CD14-positive monocyte (primary cell): ENCODE data around the gene AIFM3. TPM values are rescaled to one million over a fixed set of nuclear protein-coding genes. Genes with fewer than 3 reads are reported as not detected.

Source experiments
- DNase-seq, 3 donors: peaks; one replicate each; pipeline ENCODE4 v3.0.0-alpha.2; 2011 to 2022
- H2AFZ ChIP-seq: 2 replicates; pipeline ENCODE4 v1.6.0; 2012; ENCODE audit warnings: mild to moderate bottlenecking, low read depth, low read length, inconsistent platforms; ENCODE audit not compliant: insufficient read depth, poor library complexity, severe bottlenecking
- H3K27ac ChIP-seq, 2 donors: 1 replicate in 1 of 2; 2 replicates in 1 of 2; pipeline ENCODE4 v1.5.1; 2012 to 2013; ENCODE audit warnings: low read length in 2 of 2, control low read depth in 1 of 2, inconsistent platforms in 1 of 2, low read depth in 1 of 2, mild to moderate bottlenecking in 1 of 2
- H3K27me3 ChIP-seq, 2 donors: one replicate each; pipeline versions ENCODE4 v1.6.0 to v1.6.1; 2011 to 2013; ENCODE audit warnings: low read length in 2 of 2; ENCODE audit not compliant: control insufficient read depth in 2 of 2, insufficient read depth in 2 of 2
- H3K36me3 ChIP-seq, 2 donors: replicated peaks in 1 of 2; 1 replicate in 1 of 2; 2 replicates in 1 of 2; pipeline versions ENCODE4 v1.5.1 to v1.6.1; 2012 to 2013; ENCODE audit warnings: low read length in 2 of 2, control low read depth in 1 of 2, inconsistent platforms in 1 of 2, mild to moderate bottlenecking in 1 of 2; ENCODE audit not compliant: insufficient read depth in 2 of 2, control insufficient read depth in 1 of 2
- H3K4me1 ChIP-seq, 2 donors: 1 replicate in 1 of 2; 2 replicates in 1 of 2; pipeline versions ENCODE4 v1.5.1 to v1.6.1; 2012 to 2013; ENCODE audit warnings: low read length in 2 of 2, control low read depth in 1 of 2, inconsistent platforms in 1 of 2, mild to moderate bottlenecking in 1 of 2, moderate library complexity in 1 of 2; ENCODE audit not compliant: insufficient read depth in 2 of 2, control insufficient read depth in 1 of 2
- H3K4me2 ChIP-seq: replicated peaks from 2 replicates; pipeline ENCODE3; 2012; ENCODE audit warnings: low read length, moderate library complexity, mild to moderate bottlenecking; ENCODE audit not compliant: poor library complexity, severe bottlenecking; ENCODE audit errors: extremely low read depth
- H3K4me3 ChIP-seq, 3 experiments: fragments of 200-600 bp in 1 of 3; sonication (generic) in 1 of 3; replicated peaks in 1 of 3; 1 replicate in 2 of 3; 2 replicates in 1 of 3; pipeline ENCODE4 v1.5.1; 2011 to 2013; ENCODE audit warnings: low read length in 3 of 3, mild to moderate bottlenecking in 3 of 3, control low read depth in 2 of 3, low read depth in 2 of 3, inconsistent platforms in 1 of 3, moderate library complexity in 1 of 3
- H3K79me2 ChIP-seq: 2 replicates; pipeline ENCODE4 v1.6.0; 2012; ENCODE audit warnings: mild to moderate bottlenecking, control low read depth, inconsistent platforms, low read length, moderate library complexity; ENCODE audit not compliant: insufficient read depth
- H3K9ac ChIP-seq: 2 replicates; pipeline ENCODE4 v1.6.0; 2017; ENCODE audit warnings: low read length, mild to moderate bottlenecking; ENCODE audit not compliant: insufficient read depth, poor library complexity, severe bottlenecking
- H3K9me3 ChIP-seq, 2 donors: replicated peaks in 1 of 2; 1 replicate in 1 of 2; 2 replicates in 1 of 2; pipeline versions ENCODE4 v1.5.1 to v1.6.1; 2012 to 2013; ENCODE audit warnings: low read length in 2 of 2, control low read depth in 1 of 2; ENCODE audit not compliant: control insufficient read depth in 1 of 2, insufficient read depth in 1 of 2
- H4K20me1 ChIP-seq: 2 replicates; pipeline ENCODE4 v1.6.0; 2012; ENCODE audit warnings: mild to moderate bottlenecking, low read length, control low read depth, moderate library complexity; ENCODE audit not compliant: insufficient read depth
- H3K27ac Mint-ChIP-seq, 7 donors: one replicate each; pipeline ENCODE4 v1.8.0; 2020; ENCODE audit warnings: mild to moderate bottlenecking in 7 of 7, mixed read lengths in 7 of 7, moderate library complexity in 6 of 7, inconsistent platforms in 2 of 7
- H3K27me3 Mint-ChIP-seq, 3 donors: one replicate each; pipeline ENCODE4 v1.8.0; 2021 to 2022; ENCODE audit warnings: low read depth in 3 of 3, mild to moderate bottlenecking in 3 of 3, mixed read lengths in 3 of 3, moderate library complexity in 3 of 3, inconsistent platforms in 1 of 3
- H3K36me3 Mint-ChIP-seq, 2 donors: one replicate each; pipeline ENCODE4 v1.8.0; 2020; ENCODE audit warnings: mixed read lengths in 2 of 2, inconsistent platforms in 1 of 2, mild to moderate bottlenecking in 1 of 2
- H3K4me1 Mint-ChIP-seq: one replicate; pipeline ENCODE4 v1.8.0; 2020; ENCODE audit warnings: mild to moderate bottlenecking, mixed read lengths
- H3K4me3 Mint-ChIP-seq, 2 donors: one replicate each; pipeline ENCODE4 v1.8.0; 2020; ENCODE audit warnings: mild to moderate bottlenecking in 2 of 2, mixed read lengths in 2 of 2, moderate library complexity in 1 of 2
- H3K9me3 Mint-ChIP-seq, 7 donors: one replicate each; pipeline ENCODE4 v1.8.0; 2020 to 2022; ENCODE audit warnings: mixed read lengths in 7 of 7, mild to moderate bottlenecking in 6 of 7, moderate library complexity in 6 of 7, inconsistent platforms in 2 of 7
- WGBS: methylation state at CpG from one replicate; pipeline ENCODE4 v1.1.5; 2013; ENCODE audit warnings: missing lambda C conversion rate; ENCODE audit not compliant: insufficient coverage; 5-methylcytosine and 5-hydroxymethylcytosine counted together
- intact Hi-C, 2 donors: fragments of 100-400 bp; cut with micrococcal nuclease; formaldehyde crosslinking; loops; one replicate each; pipeline versions ENCODE4 v1.15.0 to v1.15.1; 2023
- polyA plus RNA-seq, 3 donors: library from polyadenylated mRNA; depleted of rRNA in 1 of 3; unstranded in 2 of 3; stranded (reverse) in 1 of 3; fragments of 300-500 nt in 2 of 3; fragments of >200 nt in 1 of 3; fragmentation: Illumina TruSeq in 2 of 3; gene quantifications; 1 replicate in 2 of 3; 2 replicates in 1 of 3; pipeline ENCODE4 v1.2.3, GENCODE V29; 2012 to 2021
- TF ChIP-seq, protein P1 (sequence below): fragments of 200-600 bp; IDR thresholded peaks from one replicate; pipeline ENCODE4 v1.8.0; 2022; ENCODE audit warnings: antibody characterized with exemption, mild to moderate bottlenecking

The AIFM3 gene
- polyA plus RNA-seq, 3 donors = 2.1 to 40.9 (median 2.3) TPM

DNA sequence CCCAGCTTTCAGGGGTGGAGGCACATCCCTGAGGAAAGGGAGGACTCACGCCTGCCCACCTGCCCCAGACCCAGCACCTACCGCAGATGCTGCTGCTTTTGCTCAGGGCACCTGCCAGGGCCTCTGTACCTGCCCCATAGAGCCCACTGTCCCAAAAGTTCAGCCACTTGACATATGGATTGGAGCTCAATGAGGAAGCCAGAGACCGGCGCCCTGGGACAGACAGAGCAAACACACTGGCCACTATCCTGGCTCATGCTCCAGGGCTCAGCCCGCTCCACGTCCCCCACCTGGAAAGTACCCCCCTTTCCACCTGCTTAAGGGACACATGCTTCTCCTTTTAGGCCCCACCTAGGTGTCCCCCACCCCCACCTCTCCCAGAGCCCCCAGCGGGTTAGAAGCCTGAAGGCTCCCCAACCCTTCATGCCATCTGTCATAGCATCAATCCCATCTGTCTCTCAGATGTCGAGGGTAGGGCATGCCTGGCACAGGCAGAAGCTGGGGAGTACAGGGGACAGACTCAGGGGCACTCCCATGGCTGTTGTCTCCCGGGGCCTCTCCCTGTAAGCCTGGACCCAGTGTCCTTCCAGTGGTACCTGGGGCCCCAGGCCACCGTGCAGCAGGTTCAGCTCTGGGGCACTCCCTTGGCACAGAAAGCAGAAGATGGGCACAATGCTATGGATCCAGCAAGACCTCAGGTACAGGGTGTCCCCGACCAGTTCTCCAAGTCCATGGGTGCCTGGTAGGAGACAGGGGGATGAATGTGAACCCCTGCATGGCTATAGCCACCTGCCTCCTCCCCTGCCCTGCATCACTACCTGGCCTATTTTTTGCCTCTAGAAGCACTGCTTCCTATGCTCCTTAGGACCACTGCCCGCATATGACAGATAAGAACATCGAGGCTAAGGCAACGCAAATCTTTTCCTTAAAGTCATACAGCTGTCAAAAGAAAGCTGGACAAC lies 45.7 kb downstream of the AIFM3 start:
- peaks cover 13% of the 10 kb centered on the region for H3K4me1 Mint-ChIP-seq
- Histone ChIP-seq H3K4me1 (peaks cover 15 to 19% of the 10 kb centered on the region in 2 donors), H3K9me3 (no peaks in the 10 kb centered on the region), H3K4me2 (no peak overlapping the region), H3K79me2 (no peaks in the 10 kb centered on the region), H3K36me3 (no peaks in the 10 kb centered on the region), H3K9ac (no peak overlapping the region), H2AFZ (no peak overlapping the region), H3K27ac (no peak overlapping the region), H4K20me1 (no peaks in the 10 kb centered on the region), H3K27me3 (peaks cover 0 to 14% of the 10 kb centered on the region in 2 donors), H3K4me3 (no peak overlapping the region)
- peaks cover 0 to 3% (median 0%) of the 10 kb centered on the region in 7 donors for H3K9me3 Mint-ChIP-seq
- H3K27ac Mint-ChIP-seq = peak overlapping the region in 3 of 7 donors; percentile 40 to 63 (median 41)
- intact Hi-C loops = loop anchor here in 1 of 2 donors (5.0 to 10.0 kb wide), 2 partner anchors 50 to 128 kb away; no protein-coding TSS in a partner anchor
- no peak for DNase-seq
- H3K27me3 Mint-ChIP-seq = peaks cover 9 to 39% (median 13%) of the 10 kb centered on the region in 3 donors
- H3K4me3 Mint-ChIP-seq = peak overlapping the region in 1 of 2 donors; percentile 39
- TF ChIP-seq, protein P1, sequence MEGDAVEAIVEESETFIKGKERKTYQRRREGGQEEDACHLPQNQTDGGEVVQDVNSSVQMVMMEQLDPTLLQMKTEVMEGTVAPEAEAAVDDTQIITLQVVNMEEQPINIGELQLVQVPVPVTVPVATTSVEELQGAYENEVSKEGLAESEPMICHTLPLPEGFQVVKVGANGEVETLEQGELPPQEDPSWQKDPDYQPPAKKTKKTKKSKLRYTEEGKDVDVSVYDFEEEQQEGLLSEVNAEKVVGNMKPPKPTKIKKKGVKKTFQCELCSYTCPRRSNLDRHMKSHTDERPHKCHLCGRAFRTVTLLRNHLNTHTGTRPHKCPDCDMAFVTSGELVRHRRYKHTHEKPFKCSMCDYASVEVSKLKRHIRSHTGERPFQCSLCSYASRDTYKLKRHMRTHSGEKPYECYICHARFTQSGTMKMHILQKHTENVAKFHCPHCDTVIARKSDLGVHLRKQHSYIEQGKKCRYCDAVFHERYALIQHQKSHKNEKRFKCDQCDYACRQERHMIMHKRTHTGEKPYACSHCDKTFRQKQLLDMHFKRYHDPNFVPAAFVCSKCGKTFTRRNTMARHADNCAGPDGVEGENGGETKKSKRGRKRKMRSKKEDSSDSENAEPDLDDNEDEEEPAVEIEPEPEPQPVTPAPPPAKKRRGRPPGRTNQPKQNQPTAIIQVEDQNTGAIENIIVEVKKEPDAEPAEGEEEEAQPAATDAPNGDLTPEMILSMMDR = no peak
- 95% methylated on average over 12 of the region's 14 CpGs for WGBS
- no peaks in the 10 kb centered on the region for H3K36me3 Mint-ChIP-seq

GRCh38 chr22:21013657-21014201 lies 46.7 kb downstream of the AIFM3 start:
- WGBS = 13% methylated on average over 23 of the region's 24 CpGs
- peaks cover 13% of the 10 kb centered on the region for H3K4me1 Mint-ChIP-seq
- intact Hi-C loops = loop anchor here in 1 of 2 donors (5.0 to 10.0 kb wide), 2 partner anchors 51 to 129 kb away; no protein-coding TSS in a partner anchor
- H3K36me3 Mint-ChIP-seq = no peaks in the 10 kb centered on the region
- Histone ChIP-seq H4K20me1 (no peaks in the 10 kb centered on the region), H3K4me2 (peak overlapping the region; percentile 80), H3K27me3 (peaks cover 0 to 14% of the 10 kb centered on the region in 2 donors), H3K9ac (peak overlapping the region; percentile 30), H3K27ac (no peak overlapping the region), H3K79me2 (no peaks in the 10 kb centered on the region), H3K36me3 (no peaks in the 10 kb centered on the region), H3K4me1 (peaks cover 15 to 19% of the 10 kb centered on the region in 2 donors), H3K9me3 (no peaks in the 10 kb centered on the region), H2AFZ (peak overlapping the region; percentile 81), H3K4me3 (peak overlapping the region; percentile 7 to 73 (median 27))
- TF ChIP-seq, protein P1 = no peak
- H3K4me3 Mint-ChIP-seq = peak overlapping the region; percentile 78 to 92
- no peak for DNase-seq
- H3K9me3 Mint-ChIP-seq = peaks cover 0 to 3% (median 0%) of the 10 kb centered on the region in 7 donors
- H3K27me3 Mint-ChIP-seq = peaks cover 9 to 39% (median 13%) of the 10 kb centered on the region in 3 donors
- H3K27ac Mint-ChIP-seq = peak overlapping the region in 6 of 7 donors; percentile 21 to 92 (median 75)
